HCEC 1CT (cell line): ENCODE results near the gene DLGAP1.

ENCODE experiments used
- DNase-seq: peaks from one replicate; pipeline ENCODE4 v3.0.0-alpha.2; 2017

Gene DLGAP1

DNA sequence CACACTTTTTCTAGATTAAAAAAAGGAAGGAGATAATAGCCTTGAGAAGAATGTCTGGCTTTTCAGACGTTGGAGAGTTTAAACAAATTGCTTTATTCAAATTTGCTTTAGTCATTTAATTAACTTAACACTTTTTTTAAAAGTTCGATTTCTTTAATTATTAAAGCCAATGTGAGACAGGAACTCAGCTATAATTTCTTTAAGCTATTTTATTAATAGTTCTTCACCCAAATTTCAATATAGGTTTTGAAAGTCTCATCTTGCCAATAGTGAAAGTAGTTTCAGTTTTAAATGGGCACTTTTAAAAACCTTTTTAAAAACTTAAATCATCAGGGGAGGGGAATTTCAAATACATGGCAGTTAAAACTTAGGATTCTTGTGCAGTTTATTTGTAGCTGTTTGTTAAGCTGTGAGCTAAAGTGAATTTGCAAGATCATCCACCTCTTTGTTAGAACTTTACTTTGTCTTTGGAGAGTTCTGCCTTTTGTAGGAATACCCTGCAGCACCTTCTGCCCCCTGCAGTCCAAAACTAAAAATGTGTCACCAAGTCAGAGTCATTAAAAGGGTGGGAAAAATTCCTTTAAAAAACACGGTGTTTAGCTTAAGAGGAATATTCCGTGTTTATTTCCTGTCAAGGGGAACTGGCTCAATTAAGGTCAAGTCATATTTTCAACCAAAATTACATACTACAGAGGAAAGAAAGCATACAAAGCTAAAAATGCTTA lies 1000.6 kb downstream of the DLGAP1 start:
- peak; percentile 68 for DNase-seq

- DNase-seq: peak; percentile 95
Measured at GRCh38 chr18:3453540-3454364, 1001.4 kb downstream of the DLGAP1 start.

GRCh38 chr18:3452750-3453539 lies 1002.2 kb downstream of the DLGAP1 start:
- peak; percentile 9 for DNase-seq

DNA sequence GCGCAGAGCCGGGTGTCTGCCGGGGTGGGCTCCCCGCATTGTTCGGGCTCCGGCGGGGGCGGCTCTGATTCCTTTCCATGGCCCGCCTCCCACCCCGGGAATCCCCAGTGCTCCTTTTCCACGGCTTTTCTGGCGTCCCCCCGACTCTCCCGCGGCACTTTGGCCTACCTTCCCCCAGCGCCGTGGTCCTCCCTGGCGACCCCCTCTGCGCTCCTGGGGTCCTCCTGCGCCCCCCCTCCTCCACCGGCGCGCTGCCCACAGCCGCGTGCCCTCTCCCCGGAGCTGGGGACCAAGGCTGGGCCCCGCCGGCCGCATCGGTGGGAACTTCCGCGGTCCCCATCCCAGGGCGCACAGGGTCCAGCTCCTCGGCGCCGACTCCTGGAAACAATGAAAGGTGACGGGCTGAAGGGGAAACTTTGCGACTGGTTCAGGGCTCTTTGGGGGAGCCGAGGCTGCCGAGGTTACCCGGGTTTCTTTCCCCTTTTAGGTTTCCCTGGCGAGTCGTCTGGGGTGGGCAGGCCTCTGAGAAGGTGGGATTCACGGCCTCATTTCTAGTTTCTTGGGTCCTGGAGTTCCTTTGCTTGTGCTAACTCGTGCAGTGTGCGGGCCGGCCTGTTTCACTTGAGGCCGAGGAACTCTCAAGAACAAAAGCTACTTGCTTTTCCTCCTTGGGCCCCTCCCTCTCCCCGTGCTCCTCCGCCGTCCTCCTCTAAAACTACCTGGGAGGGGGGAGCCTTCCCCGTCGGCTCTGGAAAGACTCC lies 1002.9 kb downstream of the DLGAP1 start:
- DNase-seq: peak; percentile 50

GRCh38 chr18:3451183-3451988 lies 1003.7 kb downstream of the DLGAP1 start:
- DNase-seq: peak; percentile 85

- no peak for DNase-seq
Measured at GRCh38 chr18:3450799-3451182, 1004.3 kb downstream of the DLGAP1 start.

GRCh38 chr18:3450012-3450798 lies 1004.9 kb downstream of the DLGAP1 start, which contains the start of gene TGIF1:
Gene TGIF1, plus strand, starts transcription at chr18:3450172. Its CDS starts 318 bp downstream, at chr18:3450490.
- DNase-seq: peak; percentile 73

- DNase-seq: peak; percentile 89
Measured at GRCh38 chr18:3449512-3450011, 1005.5 kb downstream of the DLGAP1 start.

- DNase-seq: no peak
Measured at GRCh38 chr18:3448838-3449511, 1006.1 kb downstream of the DLGAP1 start.

- DNase-seq: peak; percentile 98
Measured at GRCh38 chr18:3447895-3448837, 1006.9 kb downstream of the DLGAP1 start.

GRCh38 chr18:3447068-3447894 lies 1007.8 kb downstream of the DLGAP1 start:
- peak; percentile 72 for DNase-seq
